Endothelial cell (in vitro differentiated cells): ENCODE measurements around the gene RACK1. TPM values are rescaled to one million over a fixed set of nuclear protein-coding genes. Genes with fewer than 3 reads are reported as not detected.
"Not testable (repeated sequence)": the region's sequence is repeated elsewhere in the genome, so short reads cannot be mapped to it uniquely, and the experiment has no call there.

Experiments
- DNase-seq: peaks from one replicate; pipeline ENCODE4 v3.0.0; 2021; ENCODE audit warnings: low spot score
- H3K27ac Mint-ChIP-seq: one replicate; pipeline ENCODE4 v1.8.0; 2021; ENCODE audit warnings: mixed read lengths, inconsistent platforms; ENCODE audit not compliant: unreplicated experiment
- H3K27me3 Mint-ChIP-seq: one replicate; pipeline ENCODE4 v1.8.0; 2021; ENCODE audit warnings: mild to moderate bottlenecking, moderate library complexity, mixed read lengths, inconsistent platforms; ENCODE audit not compliant: unreplicated experiment
- H3K36me3 Mint-ChIP-seq: one replicate; pipeline ENCODE4 v1.8.0; 2021; ENCODE audit warnings: mild to moderate bottlenecking, low read depth, mixed read lengths, inconsistent platforms; ENCODE audit not compliant: unreplicated experiment
- H3K4me1 Mint-ChIP-seq: one replicate; pipeline ENCODE4 v1.8.0; 2021; ENCODE audit warnings: mild to moderate bottlenecking, mixed read lengths, inconsistent platforms; ENCODE audit not compliant: unreplicated experiment
- H3K4me3 Mint-ChIP-seq: one replicate; pipeline ENCODE4 v1.8.0; 2021; ENCODE audit warnings: mild to moderate bottlenecking, mixed read lengths, inconsistent platforms; ENCODE audit not compliant: unreplicated experiment
- H3K9me3 Mint-ChIP-seq: one replicate; pipeline ENCODE4 v1.8.0; 2021; ENCODE audit warnings: mixed read lengths, inconsistent platforms; ENCODE audit not compliant: unreplicated experiment
- CTCF ChIP-seq: fragments of 200-600 bp; sonication (generic); IDR thresholded peaks from one replicate; pipeline ENCODE4 v1.5.0; 2021; ENCODE audit warnings: antibody characterized with exemption; ENCODE audit not compliant: unreplicated experiment
- total RNA-seq: library from RNA; stranded (reverse); fragmentation: NEBNext Ultra II Directional; extraction: Animal tissue kit (Norgen Biotek cat#: 25700); gene quantifications from one replicate; pipeline ENCODE4 v1.2.1, GENCODE V29; 2021; ENCODE audit not compliant: unreplicated experiment

RACK1 gene
- total RNA-seq, 1 donor from 2014 or later: 2,232 TPM

DNA sequence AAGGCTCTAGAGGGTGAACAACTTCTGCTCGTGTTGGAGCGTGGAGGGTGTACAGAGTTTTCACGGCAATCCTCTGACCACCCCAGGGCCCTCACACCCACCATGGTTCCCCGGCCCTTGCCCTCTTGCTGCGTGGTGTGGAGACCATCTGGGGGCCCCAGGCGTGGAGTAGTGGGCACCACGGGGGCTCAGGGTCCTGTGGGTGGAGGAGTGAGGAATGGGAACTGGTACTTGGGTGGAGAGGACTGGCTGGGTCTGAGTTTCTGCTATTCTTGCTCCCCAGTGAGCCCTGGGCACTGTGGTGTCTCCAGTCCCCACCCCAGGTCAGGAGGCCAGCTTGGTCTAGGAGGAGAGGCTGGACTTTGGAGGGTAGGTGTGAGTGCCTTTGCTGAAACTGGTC, 39.2 kb upstream of the RACK1 start:
- peaks cover 3% of the 10 kb centered on the region for H3K27me3 Mint-ChIP-seq
- H3K27ac Mint-ChIP-seq: no peak overlapping the region
- H3K4me3 Mint-ChIP-seq: no peak overlapping the region
- H3K4me1 Mint-ChIP-seq: no peaks in the 10 kb centered on the region
- TF ChIP-seq CTCF: no peak
- no peak for DNase-seq
- H3K9me3 Mint-ChIP-seq: no peaks in the 10 kb centered on the region
- H3K36me3 Mint-ChIP-seq: no peaks in the 10 kb centered on the region

DNA sequence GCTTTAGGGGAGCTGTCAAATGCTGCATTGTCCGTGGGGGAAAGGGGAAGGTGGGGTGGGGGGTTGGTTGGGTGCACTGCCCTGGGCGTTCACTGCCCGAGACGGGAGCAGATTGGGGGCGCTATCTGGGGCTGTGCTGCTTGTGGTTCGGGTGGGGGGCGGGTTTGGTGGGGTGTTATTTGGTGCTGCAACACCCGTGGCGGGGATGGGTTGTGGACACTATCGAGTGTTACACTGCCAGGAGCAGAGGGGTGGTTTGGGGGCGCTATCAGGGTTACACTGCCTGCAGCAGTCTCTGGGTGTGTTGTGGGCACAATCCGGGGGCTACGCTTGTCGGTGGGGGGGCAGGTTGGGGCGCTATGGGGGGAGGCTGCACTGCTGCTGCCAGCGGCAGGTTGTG, 38.7 kb upstream of the RACK1 start:
- H3K27me3 Mint-ChIP-seq, H3K9me3 Mint-ChIP-seq, H3K27ac Mint-ChIP-seq, DNase-seq, H3K4me3 Mint-ChIP-seq, H3K36me3 Mint-ChIP-seq, H3K4me1 Mint-ChIP-seq: not testable (repeated sequence)

DNA sequence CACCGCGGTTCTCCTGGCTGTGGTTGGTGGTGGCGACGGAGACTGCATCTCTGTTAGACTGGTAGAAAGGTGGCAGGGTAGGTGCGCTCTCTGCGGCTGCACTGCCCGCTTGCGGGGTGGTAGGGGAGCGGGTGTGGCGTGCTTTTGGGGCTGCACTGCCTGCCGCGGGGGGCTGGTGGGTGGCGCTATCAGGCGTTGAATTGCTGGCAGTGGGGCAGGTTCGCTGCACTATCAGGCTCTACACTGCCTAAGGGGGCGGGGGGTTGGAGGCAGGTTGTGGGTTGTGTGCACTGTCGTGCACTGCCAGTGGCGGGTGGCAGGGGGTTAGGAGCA, 38.2 kb upstream of the RACK1 start:
- Mint-ChIP-seq H3K27ac (no peak overlapping the region), H3K4me3 (no peak overlapping the region), H3K4me1 (no peaks in the 10 kb centered on the region), H3K27me3 (peaks cover 3% of the 10 kb centered on the region), H3K36me3 (no peaks in the 10 kb centered on the region), H3K9me3 (no peaks in the 10 kb centered on the region)
- DNase-seq: no peak
- TF ChIP-seq CTCF: no peak

DNA sequence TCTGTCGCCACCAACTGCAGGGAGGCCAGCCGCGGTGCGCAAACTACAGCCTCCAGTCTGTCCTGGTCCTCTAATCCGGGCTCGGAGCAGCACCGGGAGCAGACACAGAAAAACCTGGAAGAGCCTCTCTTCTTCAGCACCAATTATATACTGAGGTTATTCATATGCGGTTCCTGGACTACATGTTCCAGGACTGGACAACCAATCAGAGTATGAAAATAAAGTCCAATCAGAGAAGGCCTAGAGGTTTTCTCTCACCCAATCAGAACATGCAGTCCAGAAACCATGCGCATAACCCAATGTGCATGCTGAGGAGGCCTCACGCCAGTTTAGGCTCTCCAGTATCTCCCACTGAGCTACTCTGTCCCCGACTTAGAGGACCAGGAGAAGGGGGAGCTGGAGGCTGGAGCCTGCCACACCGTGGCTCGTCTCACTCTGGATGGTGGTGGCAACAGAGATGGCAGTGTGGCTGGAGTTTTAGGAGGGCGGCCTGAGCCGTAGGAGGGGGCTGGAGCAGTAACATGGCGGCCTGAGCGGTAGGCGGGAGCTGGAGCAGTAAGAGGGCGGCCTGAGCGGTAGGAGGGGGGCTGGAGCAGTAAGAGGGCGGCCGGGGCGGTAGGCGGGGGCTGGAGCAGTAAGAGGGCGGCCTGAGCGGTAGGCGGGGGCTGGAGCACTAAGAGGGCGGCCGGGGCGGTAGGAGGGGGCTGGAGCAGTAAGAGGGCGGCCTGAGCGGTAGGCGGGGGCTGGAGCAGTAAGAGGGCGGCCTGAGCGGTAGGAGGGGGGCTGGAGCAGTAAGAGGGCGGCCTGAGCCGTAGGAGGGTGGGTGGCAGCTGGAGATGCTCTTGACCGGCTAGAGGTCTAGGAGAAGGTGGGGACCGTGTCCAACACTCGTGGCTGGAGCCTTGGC, 37.6 kb upstream of the RACK1 start:
- peak; percentile 75 for DNase-seq
- H3K4me3 Mint-ChIP-seq: no peak overlapping the region
- H3K27ac Mint-ChIP-seq: no peak overlapping the region
- H3K9me3 Mint-ChIP-seq: no peaks in the 10 kb centered on the region
- peaks cover 3% of the 10 kb centered on the region for H3K27me3 Mint-ChIP-seq
- no peak for TF ChIP-seq CTCF
- no peaks in the 10 kb centered on the region for H3K36me3 Mint-ChIP-seq
- H3K4me1 Mint-ChIP-seq: no peaks in the 10 kb centered on the region

- DNase-seq: no peak
- no peaks in the 10 kb centered on the region for H3K9me3 Mint-ChIP-seq
- H3K4me3 Mint-ChIP-seq: no peak overlapping the region
- TF ChIP-seq CTCF: no peak
- no peaks in the 10 kb centered on the region for H3K36me3 Mint-ChIP-seq
- peaks cover 2% of the 10 kb centered on the region for H3K27me3 Mint-ChIP-seq
- H3K4me1 Mint-ChIP-seq: no peaks in the 10 kb centered on the region
- no peak overlapping the region for H3K27ac Mint-ChIP-seq
Measured at GRCh38 chr5:181280251-181280762, 36.6 kb upstream of the RACK1 start.

DNA sequence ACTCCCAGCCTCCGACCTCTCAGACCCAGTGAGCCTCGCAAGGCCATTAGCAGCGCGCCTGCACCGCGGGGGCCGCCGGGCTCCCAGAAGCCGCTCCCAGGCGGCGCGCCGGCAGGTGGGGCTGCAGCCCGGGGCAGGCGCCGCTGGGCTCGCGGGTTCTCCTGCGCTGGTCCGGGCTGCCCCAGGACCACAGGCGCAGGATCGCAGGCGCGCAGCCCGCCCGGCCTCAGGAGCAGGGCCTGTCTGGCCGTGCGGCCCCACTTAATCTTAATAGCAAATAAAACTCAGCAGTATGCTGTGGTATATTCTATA, 29.7 kb upstream of the RACK1 start:
- H3K4me3 Mint-ChIP-seq, H3K27ac Mint-ChIP-seq, H3K9me3 Mint-ChIP-seq, H3K4me1 Mint-ChIP-seq, H3K36me3 Mint-ChIP-seq, H3K27me3 Mint-ChIP-seq: not testable (repeated sequence)
- peak; percentile 41 for DNase-seq
